Memory B cell (primary cell): ENCODE results near the gene TMC3.

Experiments
- ATAC-seq: fragments of 150-1000 bp; cut with Tn5 transposase; 2 replicates; pipeline ENCODE4 v1.10.0; 2021; ENCODE audit warnings: low read depth, mild to moderate bottlenecking, moderate library complexity
- DNase-seq, 2 donors: peaks; one replicate each; pipeline ENCODE4 v3.0.0; 2022; ENCODE audit warnings: low spot score in 2 of 2
- H3K27ac Mint-ChIP-seq: one replicate; pipeline ENCODE4 v1.8.0; 2022; ENCODE audit warnings: mild to moderate bottlenecking, moderate library complexity, mixed read lengths
- H3K27me3 Mint-ChIP-seq: one replicate; pipeline ENCODE4 v1.8.0; 2022; ENCODE audit warnings: mixed read lengths
- H3K36me3 Mint-ChIP-seq: one replicate; pipeline ENCODE4 v1.8.0; 2022; ENCODE audit warnings: mild to moderate bottlenecking, mixed read lengths
- H3K4me1 Mint-ChIP-seq: one replicate; pipeline ENCODE4 v1.8.0; 2022; ENCODE audit warnings: mixed read lengths
- H3K4me3 Mint-ChIP-seq: one replicate; pipeline ENCODE4 v1.8.0; 2022; ENCODE audit warnings: mild to moderate bottlenecking, moderate library complexity, mixed read lengths
- H3K9me3 Mint-ChIP-seq: one replicate; pipeline ENCODE4 v1.8.0; 2022; ENCODE audit warnings: mixed read lengths

TMC3 gene

DNA sequence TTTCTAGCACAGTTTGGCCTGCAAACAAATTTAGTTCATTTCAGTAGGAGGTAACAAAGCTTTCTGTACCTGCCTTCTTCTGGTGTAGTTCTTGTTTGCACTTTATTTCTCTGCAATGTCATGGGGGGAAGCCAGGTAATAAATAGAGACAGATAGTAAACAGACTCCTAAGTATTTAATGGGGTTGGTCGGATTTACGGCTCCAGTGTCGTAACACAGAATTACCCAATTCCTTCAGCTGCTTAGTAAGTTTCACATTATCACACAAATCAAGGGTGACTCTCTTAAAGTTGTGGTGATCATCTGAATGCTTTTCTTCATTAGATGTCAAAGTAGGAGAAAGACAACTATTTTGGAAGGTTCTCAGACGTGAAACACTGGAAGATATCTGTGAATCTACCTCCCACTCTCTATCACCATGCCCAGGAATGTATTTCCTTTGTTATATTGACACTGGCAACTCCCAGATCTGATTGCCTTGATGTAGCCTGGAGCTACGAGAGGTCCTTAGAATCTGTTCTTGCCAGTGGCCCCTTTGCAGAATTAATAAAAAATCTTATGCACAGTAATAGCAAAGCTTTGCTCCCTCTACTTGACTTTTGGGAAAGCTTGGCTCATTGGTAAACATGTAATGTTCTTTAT lies 25.0 kb upstream of the TMC3 start:
- Mint-ChIP-seq H3K27me3 (no peaks in the 10 kb centered on the region), H3K27ac (no peak overlapping the region), H3K36me3 (no peaks in the 10 kb centered on the region), H3K4me3 (no peak overlapping the region), H3K4me1 (no peaks in the 10 kb centered on the region), H3K9me3 (no peaks in the 10 kb centered on the region)
- ATAC-seq (no peak), DNase-seq (no peak)

DNA sequence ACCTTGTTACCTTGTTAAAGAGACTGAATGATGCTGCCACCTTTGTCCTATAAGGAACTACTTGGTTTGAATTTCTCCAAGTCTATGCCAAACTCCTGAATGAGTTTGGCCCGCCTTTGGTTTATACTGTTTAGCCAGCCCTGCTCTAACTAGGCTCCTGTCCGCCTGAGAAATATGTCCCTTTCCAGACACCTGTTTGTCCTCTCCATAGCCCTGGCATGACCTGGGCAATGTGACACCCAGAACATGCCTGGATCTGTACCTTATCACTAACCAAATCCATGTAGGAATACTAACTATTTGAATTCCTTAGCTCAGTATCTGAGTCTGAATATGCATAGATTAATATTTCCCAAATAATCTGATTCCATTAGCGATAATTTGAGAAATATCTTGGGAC lies 24.4 kb upstream of the TMC3 start:
- H3K4me3 Mint-ChIP-seq, result no peak overlapping the region
- ATAC-seq, result no peak
- H3K27me3 Mint-ChIP-seq, result no peaks in the 10 kb centered on the region
- H3K9me3 Mint-ChIP-seq, result no peaks in the 10 kb centered on the region
- no peaks in the 10 kb centered on the region for H3K4me1 Mint-ChIP-seq
- DNase-seq, result no peak
- H3K27ac Mint-ChIP-seq, result no peak overlapping the region
- H3K36me3 Mint-ChIP-seq, result no peaks in the 10 kb centered on the region

DNA sequence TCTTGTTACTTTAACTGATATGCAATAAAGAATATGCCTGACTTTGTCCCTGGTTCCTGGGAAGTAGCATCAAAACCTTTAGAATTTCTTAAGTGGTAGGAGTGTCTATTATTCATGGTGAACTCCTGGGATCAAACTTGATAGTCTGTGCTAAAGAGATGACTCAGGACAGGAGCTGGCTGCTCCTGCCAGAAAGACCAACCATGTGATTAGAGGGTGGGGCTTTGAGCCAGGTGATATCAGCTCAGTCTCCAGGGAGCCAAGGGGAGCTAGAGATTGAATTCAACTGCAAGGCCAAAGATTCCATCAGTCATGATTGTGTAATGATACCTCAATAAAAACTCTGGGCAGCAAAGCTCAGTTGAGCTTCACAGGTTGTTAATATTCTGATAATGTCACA lies 20.6 kb upstream of the TMC3 start:
- Mint-ChIP-seq H3K9me3 (no peaks in the 10 kb centered on the region), H3K27me3 (no peaks in the 10 kb centered on the region), H3K4me3 (no peak overlapping the region), H3K36me3 (no peaks in the 10 kb centered on the region), H3K27ac (no peak overlapping the region), H3K4me1 (no peaks in the 10 kb centered on the region)
- DNase-seq, result no peak
- no peak for ATAC-seq

DNA sequence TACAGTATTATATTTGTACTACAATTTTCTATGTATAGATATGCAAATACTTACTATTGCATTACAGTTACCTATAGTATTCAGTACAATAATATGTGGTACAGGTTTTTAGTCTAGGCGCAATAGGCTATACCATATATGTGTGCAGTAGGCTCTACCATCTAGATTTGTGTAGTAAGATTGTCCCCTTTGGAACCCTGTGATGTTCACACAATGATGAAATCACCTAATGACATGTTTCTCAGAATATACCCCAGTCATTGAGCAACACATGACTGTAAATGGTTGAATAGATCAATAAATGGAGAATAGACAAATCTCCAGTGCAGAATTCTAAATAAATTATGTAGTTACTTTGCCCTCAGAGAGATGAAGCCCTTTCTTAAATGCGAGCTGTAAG lies 17.6 kb upstream of the TMC3 start:
- no peaks in the 10 kb centered on the region for H3K9me3 Mint-ChIP-seq

DNA sequence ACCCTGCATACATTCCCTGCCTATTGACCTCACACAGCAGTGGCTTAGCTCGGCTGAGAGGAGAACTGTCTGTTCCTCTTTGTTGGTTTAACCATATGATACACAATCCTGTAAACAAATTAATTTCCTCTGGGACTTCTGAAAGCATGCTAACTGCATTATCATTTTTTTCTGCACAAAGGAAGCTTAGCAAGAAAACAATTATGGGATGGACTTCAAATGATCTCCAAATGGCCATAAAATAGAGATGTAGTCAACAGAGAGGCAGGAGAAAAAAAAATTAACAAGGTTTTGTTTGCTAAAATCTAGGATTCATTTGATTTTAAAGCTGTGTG lies 14.4 kb upstream of the TMC3 start:
- Mint-ChIP-seq H3K9me3 (peaks cover 3% of the 10 kb centered on the region), H3K27ac (no peak overlapping the region)
- no peak for DNase-seq

More for the DNA sequence above, 17.6 kb upstream of the TMC3 start:
- peaks cover 7% of the 10 kb centered on the region for H3K36me3 Mint-ChIP-seq
- no peak overlapping the region for H3K4me3 Mint-ChIP-seq
- H3K4me1 Mint-ChIP-seq, result no peaks in the 10 kb centered on the region
- ATAC-seq (no peak), DNase-seq (no peak)
- no peak overlapping the region for H3K27ac Mint-ChIP-seq
- H3K27me3 Mint-ChIP-seq, result peaks cover 1% of the 10 kb centered on the region

GRCh38 chr15:81387621-81388435 lies 13.8 kb upstream of the TMC3 start:
- H3K36me3 Mint-ChIP-seq, result peaks cover 13% of the 10 kb centered on the region
- H3K4me3 Mint-ChIP-seq, result no peak overlapping the region
- H3K27ac Mint-ChIP-seq, result no peak overlapping the region
- ATAC-seq (no peak), DNase-seq (no peak)
- H3K4me1 Mint-ChIP-seq, result no peaks in the 10 kb centered on the region
- H3K9me3 Mint-ChIP-seq, result peaks cover 4% of the 10 kb centered on the region
- H3K27me3 Mint-ChIP-seq, result peaks cover 1% of the 10 kb centered on the region

More for the DNA sequence above, 14.4 kb upstream of the TMC3 start:
- Mint-ChIP-seq H3K4me3 (no peak overlapping the region), H3K4me1 (no peaks in the 10 kb centered on the region), H3K36me3 (peaks cover 13% of the 10 kb centered on the region), H3K27me3 (peaks cover 1% of the 10 kb centered on the region)
- no peak for ATAC-seq

DNA sequence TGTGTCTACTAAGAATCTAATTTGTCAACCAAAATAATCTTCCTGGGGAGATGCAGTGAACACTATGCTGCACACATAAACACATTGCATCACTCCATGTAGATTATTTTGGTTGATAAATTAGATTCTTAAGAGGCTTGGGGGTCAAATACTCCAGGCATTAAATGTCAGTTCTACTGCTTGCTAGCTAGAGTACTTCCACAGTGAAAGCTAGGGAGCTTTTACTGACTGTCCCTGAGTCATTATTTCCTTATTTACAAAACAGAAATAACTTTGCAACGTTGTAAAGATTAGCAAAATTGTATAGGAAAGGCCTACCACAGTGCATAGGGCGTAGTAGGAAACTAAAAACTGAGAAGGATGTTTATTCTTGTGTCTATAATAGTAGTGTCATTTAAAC lies 12.9 kb upstream of the TMC3 start:
- Mint-ChIP-seq H3K27ac (no peak overlapping the region), H3K27me3 (peaks cover 1% of the 10 kb centered on the region), H3K4me1 (no peaks in the 10 kb centered on the region), H3K9me3 (peaks cover 4% of the 10 kb centered on the region), H3K36me3 (peaks cover 18% of the 10 kb centered on the region), H3K4me3 (no peak overlapping the region)
- ATAC-seq (no peak), DNase-seq (no peak)

GRCh38 chr15:81385721-81386076 lies 11.7 kb upstream of the TMC3 start:
- no peak for ATAC-seq
- Mint-ChIP-seq H3K4me1 (no peaks in the 10 kb centered on the region), H3K27me3 (peaks cover 1% of the 10 kb centered on the region), H3K27ac (no peak overlapping the region), H3K9me3 (peaks cover 4% of the 10 kb centered on the region), H3K36me3 (peaks cover 25% of the 10 kb centered on the region), H3K4me3 (no peak overlapping the region)
- no peak for DNase-seq

- Mint-ChIP-seq H3K4me3 (no peak overlapping the region), H3K27ac (no peak overlapping the region), H3K9me3 (peaks cover 4% of the 10 kb centered on the region), H3K36me3 (peaks cover 25% of the 10 kb centered on the region), H3K4me1 (no peaks in the 10 kb centered on the region), H3K27me3 (peaks cover 1% of the 10 kb centered on the region)
- DNase-seq (no peak), ATAC-seq (no peak)
Measured at GRCh38 chr15:81384891-81385720, 11.1 kb upstream of the TMC3 start.

- Mint-ChIP-seq H3K36me3 (peaks cover 18% of the 10 kb centered on the region), H3K27ac (peak overlapping the region; percentile 26), H3K9me3 (peaks cover 4% of the 10 kb centered on the region), H3K4me3 (no peak overlapping the region), H3K4me1 (no peaks in the 10 kb centered on the region), H3K27me3 (no peaks in the 10 kb centered on the region)
- DNase-seq (no peak), ATAC-seq (no peak)
Measured at GRCh38 chr15:81381720-81382119, 7.7 kb upstream of the TMC3 start.

- ATAC-seq, result no peak
- no peaks in the 10 kb centered on the region for H3K27me3 Mint-ChIP-seq
- H3K9me3 Mint-ChIP-seq, result peaks cover 4% of the 10 kb centered on the region
- no peak overlapping the region for H3K4me3 Mint-ChIP-seq
- no peak for DNase-seq
- H3K4me1 Mint-ChIP-seq, result no peaks in the 10 kb centered on the region
- H3K27ac Mint-ChIP-seq, result no peak overlapping the region
- peaks cover 18% of the 10 kb centered on the region for H3K36me3 Mint-ChIP-seq
Measured at GRCh38 chr15:81380668-81381067, 6.7 kb upstream of the TMC3 start.

DNA sequence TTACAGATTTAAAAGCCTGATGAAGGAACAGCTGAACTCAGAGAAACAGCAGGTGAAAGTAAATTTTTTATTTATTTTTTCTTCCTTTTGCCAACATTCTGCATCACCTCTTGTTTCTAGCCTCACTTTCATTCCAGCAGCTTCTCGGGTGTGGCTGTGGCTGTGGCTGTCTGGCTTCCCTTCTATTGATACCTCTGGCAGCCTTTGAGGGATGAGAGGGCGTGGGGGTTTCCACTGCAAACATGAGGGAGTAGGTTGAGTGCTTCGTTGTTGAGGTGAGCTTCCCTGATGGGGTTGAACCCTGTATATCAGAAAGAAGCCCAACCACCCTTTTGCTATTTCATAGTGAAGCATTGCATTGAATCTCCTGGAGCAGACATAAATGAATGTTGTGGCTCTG lies 6.2 kb upstream of the TMC3 start:
- Mint-ChIP-seq H3K27me3 (no peaks in the 10 kb centered on the region), H3K36me3 (peaks cover 18% of the 10 kb centered on the region), H3K4me1 (no peaks in the 10 kb centered on the region), H3K27ac (no peak overlapping the region), H3K4me3 (no peak overlapping the region), H3K9me3 (peaks cover 4% of the 10 kb centered on the region)
- DNase-seq (no peak), ATAC-seq (no peak)

DNA sequence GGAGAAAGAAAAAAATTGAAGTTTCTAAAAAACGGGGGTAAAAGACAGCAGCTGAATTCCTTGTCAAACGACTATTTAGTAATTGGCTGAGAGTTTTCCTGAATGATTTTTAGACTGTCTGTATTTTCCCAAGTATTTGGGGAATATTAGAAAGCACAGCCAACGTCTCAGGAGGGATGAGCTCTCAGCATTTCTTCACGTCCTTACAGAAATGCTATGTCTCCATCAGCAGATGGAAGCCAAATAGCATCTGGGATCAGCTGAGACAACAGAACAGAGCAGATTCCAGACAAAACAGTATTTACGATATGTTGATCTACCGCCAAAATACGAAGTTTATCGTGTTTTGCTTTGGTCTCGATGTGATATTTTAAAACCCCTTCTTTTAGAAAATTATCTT lies 5.3 kb upstream of the TMC3 start:
- peaks cover 15% of the 10 kb centered on the region for H3K36me3 Mint-ChIP-seq
- no peak for ATAC-seq
- no peaks in the 10 kb centered on the region for H3K27me3 Mint-ChIP-seq
- no peaks in the 10 kb centered on the region for H3K4me1 Mint-ChIP-seq
- H3K4me3 Mint-ChIP-seq, result no peak overlapping the region
- no peak overlapping the region for H3K27ac Mint-ChIP-seq
- peaks cover 1% of the 10 kb centered on the region for H3K9me3 Mint-ChIP-seq
- no peak for DNase-seq

DNA sequence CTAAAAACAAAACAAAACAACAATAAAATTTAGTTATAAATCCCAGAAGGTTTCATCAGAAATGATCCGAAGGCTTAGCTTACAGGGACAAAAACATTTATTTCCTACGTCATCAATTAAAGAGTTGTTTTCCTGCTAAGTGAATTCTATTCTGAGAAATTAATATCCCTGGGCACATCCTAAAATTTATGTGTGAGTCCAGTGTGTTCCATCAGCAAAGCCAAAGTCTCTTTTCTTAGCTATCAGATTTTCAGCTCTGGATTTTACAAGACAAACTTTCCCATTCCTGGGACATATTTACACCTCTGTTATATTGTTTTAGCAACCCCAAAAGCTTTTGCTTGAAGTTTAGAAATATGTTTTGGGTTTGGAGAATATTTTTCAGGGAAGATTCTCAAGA lies 4.4 kb upstream of the TMC3 start:
- ATAC-seq, result no peak
- Mint-ChIP-seq H3K4me3 (no peak overlapping the region), H3K9me3 (peaks cover 1% of the 10 kb centered on the region), H3K4me1 (no peaks in the 10 kb centered on the region), H3K27me3 (no peaks in the 10 kb centered on the region), H3K36me3 (peaks cover 11% of the 10 kb centered on the region), H3K27ac (no peak overlapping the region)
- DNase-seq, result no peak
